CD4-positive, alpha-beta T cell treated with Interleukin-1 beta for 1 hour (primary cell): ENCODE results near the gene ARID1B.

Source experiments
- DNase-seq, 2 donors: peaks; one replicate each; pipeline ENCODE4 v3.0.0-alpha.2; 2020 to 2022

The ARID1B gene

GRCh38 chr6:157064502-157064901, 287.3 kb downstream of the ARID1B start:
- no peak for DNase-seq

- DNase-seq: no peak
These were observed 288.2 kb downstream of the ARID1B start for GRCh38 chr6:157065366-157065765.

- DNase-seq: no peak
These were observed 289.8 kb downstream of the ARID1B start for GRCh38 chr6:157066781-157067491.

DNA sequence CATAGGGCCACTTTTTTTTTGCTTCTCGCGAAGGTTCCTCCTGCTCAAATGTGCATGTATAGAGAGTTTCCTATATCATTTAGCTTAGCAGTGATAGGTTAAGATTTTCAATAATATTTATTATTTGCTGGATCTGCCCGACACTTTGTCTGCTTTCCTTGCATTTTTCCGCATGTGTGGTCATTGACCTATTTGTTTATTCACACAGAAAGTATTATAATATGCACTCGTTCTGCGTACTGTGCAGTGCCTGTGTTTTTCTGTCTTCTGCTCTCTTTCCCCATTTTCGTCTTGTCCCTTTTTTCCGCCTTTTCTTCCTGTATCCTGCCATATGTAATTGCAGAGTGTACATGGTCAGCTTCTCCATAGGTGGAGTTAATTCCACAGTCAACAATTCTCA, 290.3 kb downstream of the ARID1B start:
- DNase-seq: no peak

GRCh38 chr6:157068691-157069324, 291.6 kb downstream of the ARID1B start:
- DNase-seq: no peak

- DNase-seq: no peak
These were observed 292.4 kb downstream of the ARID1B start for GRCh38 chr6:157069585-157069984.

DNA sequence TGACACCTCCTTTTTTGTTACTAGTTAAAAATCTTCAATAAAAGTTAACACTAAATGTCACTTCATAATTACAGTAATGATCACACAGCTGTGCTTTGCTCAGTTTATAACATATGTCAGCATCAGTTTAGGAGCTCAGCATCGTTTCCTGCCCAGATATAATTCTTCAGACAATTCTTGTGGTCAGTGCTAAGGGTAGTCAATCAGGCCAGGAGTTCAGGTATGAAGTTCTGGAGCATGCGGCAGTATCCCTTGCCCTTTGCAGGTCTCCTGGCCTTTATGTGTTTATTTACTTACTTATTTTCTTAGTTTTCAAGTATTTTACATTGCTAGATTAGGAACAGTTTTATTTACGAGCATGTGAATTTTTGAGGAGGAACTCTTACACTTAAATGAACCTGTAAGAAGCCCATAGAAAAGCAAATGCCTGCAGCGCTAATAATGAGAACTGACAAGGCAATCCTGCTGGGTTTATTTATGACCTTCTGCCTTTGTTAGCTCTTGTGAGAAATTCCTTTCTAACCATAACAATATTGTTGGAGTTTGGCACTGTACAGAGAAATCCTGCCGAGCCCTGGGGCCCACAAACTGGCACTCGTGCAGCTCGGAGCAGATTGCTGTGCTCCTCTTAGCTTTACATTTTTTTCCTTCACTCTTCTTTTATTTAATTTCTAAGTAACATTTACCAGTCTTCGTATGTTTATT, 293.4 kb downstream of the ARID1B start:
- no peak for DNase-seq

- DNase-seq: no peak
These were observed 294.9 kb downstream of the ARID1B start for GRCh38 chr6:157072128-157072527.

DNA sequence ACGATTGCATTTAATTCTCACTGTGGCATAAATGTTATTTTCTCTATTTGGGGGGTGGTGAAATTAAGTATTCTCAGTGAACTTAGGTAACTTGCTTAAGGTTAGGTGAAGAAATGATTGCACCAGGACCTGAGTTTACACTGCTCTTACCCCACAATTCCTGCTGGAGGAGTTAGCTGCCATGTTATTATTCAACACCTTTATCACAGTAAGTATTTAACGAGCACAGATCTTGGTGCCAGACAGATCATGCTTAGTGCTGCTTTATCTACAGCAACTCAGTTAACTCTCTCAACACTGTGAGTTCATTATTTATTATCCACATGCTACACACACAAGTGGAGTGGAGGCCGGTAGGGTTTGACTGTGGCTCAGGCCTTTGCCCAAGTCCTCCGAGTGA, 296.4 kb downstream of the ARID1B start:
- DNase-seq: no peak

DNA sequence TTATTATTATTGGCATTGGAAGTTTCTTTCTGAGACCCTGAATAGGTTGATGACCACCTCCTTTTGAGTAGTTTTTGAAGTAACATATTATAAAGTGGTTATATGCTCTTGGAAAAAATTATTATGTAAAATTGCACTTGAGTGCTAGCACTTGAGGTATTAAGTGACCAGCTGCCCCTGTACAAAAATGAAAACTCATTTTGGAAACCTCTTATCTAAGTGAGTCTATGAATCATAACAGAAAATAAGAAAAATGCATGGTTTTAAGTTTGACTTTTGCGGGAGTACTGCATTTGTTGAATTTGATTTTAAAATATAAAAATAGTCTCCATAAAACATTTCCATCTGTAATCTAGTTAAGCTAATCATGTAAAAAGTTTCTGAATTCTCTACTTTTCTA, 297.8 kb downstream of the ARID1B start:
- DNase-seq: no peak

- DNase-seq: no peak
These were observed 298.6 kb downstream of the ARID1B start for GRCh38 chr6:157075549-157076450.

DNA sequence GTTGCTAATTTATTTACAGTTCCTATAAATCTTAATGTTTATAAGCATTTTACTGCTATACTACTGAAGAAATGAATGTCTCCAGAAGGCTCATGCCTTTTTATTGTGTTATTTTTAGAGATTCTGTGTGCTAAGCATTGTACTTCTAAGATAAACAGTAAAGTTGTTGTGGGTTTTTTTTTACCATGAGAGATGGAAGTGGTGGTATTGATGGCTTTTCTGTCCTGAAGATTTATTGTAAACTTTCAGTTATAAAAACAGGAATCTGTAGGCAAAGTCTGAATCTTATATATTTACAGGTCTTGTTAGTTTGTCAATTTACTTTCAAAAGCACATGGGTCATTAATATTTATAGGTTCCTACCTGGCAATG, 299.3 kb downstream of the ARID1B start:
- DNase-seq: no peak

- DNase-seq: no peak
These were observed 300.1 kb downstream of the ARID1B start for GRCh38 chr6:157077251-157077650.

DNA sequence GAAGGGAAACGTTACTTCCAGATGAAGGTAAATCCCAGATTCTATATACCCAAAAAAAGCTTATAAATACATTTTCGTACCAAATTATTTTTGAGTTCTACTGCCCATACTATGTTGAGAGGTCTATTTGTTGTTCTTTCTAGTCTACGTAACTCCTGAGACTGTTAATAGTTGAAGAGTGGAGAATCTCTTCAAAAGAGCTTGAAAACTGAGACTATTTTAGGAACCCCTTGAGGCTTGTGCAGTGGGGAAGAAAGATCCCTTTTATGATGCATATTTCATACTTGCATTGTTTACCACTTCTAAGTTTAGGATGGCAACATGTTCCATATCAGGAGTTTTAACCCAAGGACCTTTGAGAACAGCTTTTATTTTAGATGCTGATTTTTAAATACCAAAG, 301.1 kb downstream of the ARID1B start:
- DNase-seq: no peak

- no peak for DNase-seq
These were observed 302.1 kb downstream of the ARID1B start for GRCh38 chr6:157079277-157079676.

GRCh38 chr6:157079771-157080170, 302.6 kb downstream of the ARID1B start:
- no peak for DNase-seq

DNA sequence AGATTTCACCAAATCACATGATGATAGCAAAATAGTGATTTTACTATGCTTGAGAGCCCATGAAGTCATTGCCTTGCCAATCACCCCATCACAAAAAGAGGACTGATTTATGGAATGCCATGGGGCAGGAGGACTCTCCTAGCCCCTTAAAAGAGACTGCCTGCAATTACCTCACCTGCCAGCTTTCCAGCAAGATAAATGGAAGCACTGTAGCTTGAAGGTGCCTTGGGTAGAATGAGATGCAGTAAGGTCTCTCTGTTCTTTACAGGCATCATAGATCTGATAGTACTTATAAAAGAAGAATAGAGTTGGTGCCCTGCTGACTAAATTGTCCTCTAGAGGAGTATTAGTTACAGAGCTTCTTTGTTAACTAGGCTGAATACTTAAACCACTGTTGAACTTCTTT, 303.8 kb downstream of the ARID1B start:
- DNase-seq: no peak

DNA sequence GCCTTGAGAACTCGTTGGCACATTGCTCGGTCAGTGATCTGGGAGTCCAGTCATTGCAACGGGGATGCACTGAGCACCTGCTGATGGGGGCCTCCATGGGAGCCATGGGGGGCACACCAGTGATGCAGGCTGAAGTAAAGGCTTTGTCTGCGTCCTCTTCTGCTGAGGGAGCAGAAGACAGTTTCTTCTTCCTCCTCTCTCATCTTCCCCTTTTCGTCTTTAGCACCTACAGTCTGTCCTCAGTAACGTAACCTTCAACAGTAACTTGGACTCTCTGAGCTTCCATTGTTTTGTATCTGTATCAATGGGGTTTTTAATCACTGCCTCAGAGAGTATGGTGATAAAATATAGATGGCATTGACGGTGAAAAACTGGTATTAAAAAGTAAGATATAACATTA, 306.2 kb downstream of the ARID1B start:
- no peak for DNase-seq

DNA sequence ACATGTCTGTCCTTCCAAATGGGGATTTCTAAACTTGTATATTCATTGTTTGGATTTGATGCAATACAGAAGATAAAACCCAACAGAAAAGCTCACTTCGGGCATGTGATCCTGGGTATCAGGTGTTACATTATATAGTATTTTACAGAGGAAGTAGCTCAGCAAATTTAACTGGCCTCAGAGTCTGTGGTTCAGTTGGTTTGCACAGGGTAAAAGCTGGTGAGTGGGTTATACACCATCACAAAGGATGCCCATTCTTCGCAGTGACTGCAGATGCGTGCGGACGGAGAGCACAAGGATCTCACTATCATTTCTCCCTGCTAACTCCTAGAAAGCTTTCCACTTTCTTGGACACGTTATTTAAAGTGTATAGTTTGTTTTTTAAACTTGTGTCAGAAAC, 309.5 kb downstream of the ARID1B start:
- DNase-seq: no peak

DNA sequence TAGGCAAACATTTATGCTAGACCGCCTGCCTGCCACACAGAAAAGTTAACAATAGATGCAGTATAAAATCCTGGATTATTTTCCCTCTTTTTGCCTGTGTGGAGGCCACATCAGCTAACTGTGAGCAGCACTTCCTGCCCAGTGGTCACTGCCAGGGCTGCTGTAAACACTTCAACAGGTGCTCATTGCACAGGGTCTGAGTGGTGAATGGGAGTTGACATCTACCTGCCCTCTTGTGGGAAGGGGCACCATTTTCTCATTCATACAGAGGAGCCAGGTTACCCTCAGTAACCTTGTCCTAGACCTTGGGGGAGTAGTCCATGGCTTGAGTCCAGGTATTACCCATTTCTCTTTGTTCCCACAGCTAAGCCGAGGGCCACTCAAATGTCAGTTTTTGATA, 310.8 kb downstream of the ARID1B start:
- no peak for DNase-seq

DNA sequence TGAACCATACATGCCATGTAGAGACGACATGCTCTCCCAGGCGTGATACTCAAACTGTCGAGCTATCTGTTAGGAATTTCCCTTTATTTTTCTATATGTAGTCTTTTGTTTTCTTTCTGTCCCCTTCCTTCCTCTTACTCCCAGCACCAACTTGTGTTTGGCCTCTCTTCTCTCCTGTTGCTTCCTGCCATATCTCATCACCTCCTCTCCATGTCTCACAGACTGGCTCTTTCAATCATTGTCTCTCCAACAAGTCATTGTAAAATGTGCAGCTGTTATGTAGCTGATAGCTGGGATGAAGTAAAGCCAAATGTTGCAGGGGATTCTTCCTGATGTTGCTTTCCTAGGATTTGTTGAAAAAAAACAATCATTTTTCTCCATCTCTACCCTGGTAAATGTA, 311.7 kb downstream of the ARID1B start:
- no peak for DNase-seq

GRCh38 chr6:157089258-157089657, 312.1 kb downstream of the ARID1B start:
- no peak for DNase-seq

DNA sequence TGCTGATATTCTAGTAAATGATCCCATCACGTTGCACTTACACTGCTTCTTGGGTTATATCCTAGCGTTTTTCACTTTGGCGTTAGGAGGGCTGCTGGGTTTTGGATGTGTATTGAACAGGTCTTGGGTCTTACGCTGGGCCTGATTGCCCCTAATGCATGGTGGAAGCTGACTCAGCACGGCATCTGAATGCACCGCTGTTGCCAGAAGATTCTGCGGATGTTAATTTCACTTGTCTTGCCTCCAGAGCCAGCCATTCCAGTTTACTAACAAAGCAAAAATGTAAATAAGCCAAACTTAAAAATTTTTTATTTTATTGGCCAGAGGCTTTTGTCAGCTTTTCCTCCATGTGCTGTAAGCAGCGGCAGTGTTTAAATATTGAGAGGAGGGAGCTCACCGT, 312.7 kb downstream of the ARID1B start:
- DNase-seq: no peak
